CD4-positive, alpha-beta T cell (primary cell): ENCODE measurements around the gene LARGE1. TPM values are rescaled to one million over a fixed set of nuclear protein-coding genes. Genes with fewer than 3 reads are reported as not detected.

ENCODE experiments used
- ATAC-seq: fragments of 200-7000 bp; cut with Tn5 transposase; one replicate; pipeline ENCODE4 v1.10.0; 2022; ENCODE audit warnings: mild to moderate bottlenecking; ENCODE audit not compliant: poor library complexity
- CTCF ChIA-PET: fragments of 350-600 bp; sonication (Branson Sonifier 250); formaldehyde crosslinking; loops from one replicate; lab custom pipeline; 2021; ENCODE audit warnings: antibody characterized with exemption, inconsistent platforms; lab: Charles Lee
- POLR2A ChIA-PET: fragments of 350-600 bp; sonication (Branson Sonifier 250); formaldehyde crosslinking; loops from one replicate; lab custom pipeline; 2021; ENCODE audit warnings: antibody characterized with exemption, inconsistent platforms; lab: Charles Lee
- DNase-seq, 14 experiments: peaks; one replicate each; pipeline ENCODE4 v3.0.0-alpha.2; 2013 to 2020; ENCODE audit warnings: mixed read lengths in 2 of 14
- H3K27ac ChIP-seq, 2 donors: one replicate each; pipeline versions ENCODE4 v1.5.1 to v1.7.0; 2013; ENCODE audit warnings: low read length in 2 of 2, low read depth in 1 of 2, mild to moderate bottlenecking in 1 of 2
- H3K27me3 ChIP-seq, 2 experiments: 1 replicate in 1 of 2; 2 replicates in 1 of 2; pipeline versions ENCODE4 v1.6.1 to v1.7.0; 2013; ENCODE audit warnings: low read length in 2 of 2, control low read depth in 1 of 2, mild to moderate bottlenecking in 1 of 2, moderate library complexity in 1 of 2; ENCODE audit not compliant: insufficient read depth in 2 of 2, control insufficient read depth in 1 of 2
- H3K36me3 ChIP-seq: one replicate; pipeline ENCODE4 v1.6.1; 2013; ENCODE audit warnings: low read length, control low read depth; ENCODE audit not compliant: insufficient read depth
- H3K4me1 ChIP-seq: one replicate; pipeline ENCODE4 v1.6.1; 2013; ENCODE audit warnings: low read length, control low read depth; ENCODE audit not compliant: insufficient read depth
- H3K4me3 ChIP-seq: one replicate; pipeline ENCODE4 v1.5.1; 2013; ENCODE audit warnings: mild to moderate bottlenecking, low read length, moderate library complexity
- H3K9me3 ChIP-seq, 2 experiments: 1 replicate in 1 of 2; 2 replicates in 1 of 2; pipeline versions ENCODE4 v1.6.1 to v1.7.0; 2013; ENCODE audit warnings: low read length in 2 of 2, mild to moderate bottlenecking in 2 of 2, control low read depth in 1 of 2, moderate library complexity in 1 of 2; ENCODE audit not compliant: control insufficient read depth in 1 of 2, insufficient read depth in 1 of 2
- H3K27ac Mint-ChIP-seq: one replicate; pipeline ENCODE4 v1.8.0; 2020; ENCODE audit warnings: mixed read lengths
- H3K27me3 Mint-ChIP-seq: one replicate; pipeline ENCODE4 v1.8.0; 2021; ENCODE audit warnings: mixed read lengths
- H3K36me3 Mint-ChIP-seq: one replicate; pipeline ENCODE4 v1.8.0; 2021; ENCODE audit warnings: low read depth, mixed read lengths
- H3K4me1 Mint-ChIP-seq: one replicate; pipeline ENCODE4 v1.8.0; 2021; ENCODE audit warnings: low read depth, mixed read lengths
- H3K4me3 Mint-ChIP-seq: one replicate; pipeline ENCODE4 v1.8.0; 2020; ENCODE audit warnings: mild to moderate bottlenecking, mixed read lengths
- H3K9me3 Mint-ChIP-seq: one replicate; pipeline ENCODE4 v1.8.0; 2020; ENCODE audit warnings: mixed read lengths
- CTCF ChIP-seq: fragments of 200-600 bp; IDR thresholded peaks from one replicate; pipeline ENCODE4 v1.8.0; 2022; ENCODE audit warnings: antibody characterized with exemption, mild to moderate bottlenecking
- intact Hi-C, 2 experiments: fragments of 100-400 bp; cut with DNase I in 1 of 2; cut with micrococcal nuclease in 1 of 2; formaldehyde crosslinking; loops; one replicate each; pipeline versions ENCODE4 v1.15.1 to v1.9.0; 2023 to 2025; cut with DNase I, micrococcal nuclease
- total RNA-seq, 174 experiments: library from RNA in 2 of 174; stranded (reverse) in 2 of 174; gene quantifications; one replicate each; pipeline ENCODE4 v1.2.3 and lab custom pipeline; 2021 to 2026

LARGE1 gene
- total RNA-seq, 2 experiments from 2014 or later = 0.14 to 0.70 TPM

- POLR2A ChIA-PET = no interaction called here
These were observed 24.1 kb downstream of the LARGE1 start for GRCh38 chr22:33896154-33896553.

GRCh38 chr22:33895444-33895843, 24.8 kb downstream of the LARGE1 start:
- POLR2A ChIA-PET = no interaction called here
- no peak overlapping the region for H3K27ac ChIP-seq
- DNase-seq (no peak), ATAC-seq (no peak)
- no peak overlapping the region for H3K4me3 Mint-ChIP-seq
- peaks cover 0 to 8% of the 10 kb centered on the region in 2 experiments for H3K9me3 ChIP-seq
- intact Hi-C loops = no loop called here
- no peak overlapping the region for H3K4me3 ChIP-seq
- CTCF ChIA-PET = no interaction called here
- no peaks in the 10 kb centered on the region for H3K36me3 ChIP-seq
- no peaks in the 10 kb centered on the region for H3K4me1 ChIP-seq
- no peak for TF ChIP-seq CTCF
- H3K36me3 Mint-ChIP-seq = no peaks in the 10 kb centered on the region
- no peaks in the 10 kb centered on the region for H3K27me3 Mint-ChIP-seq
- no peaks in the 10 kb centered on the region for H3K4me1 Mint-ChIP-seq
- H3K27ac Mint-ChIP-seq = no peak overlapping the region
- no peaks in the 10 kb centered on the region for H3K27me3 ChIP-seq
- H3K9me3 Mint-ChIP-seq = no peaks in the 10 kb centered on the region

More at GRCh38 chr22:33896154-33896553, 24.1 kb downstream of the LARGE1 start:
- TF ChIP-seq CTCF = no peak
- DNase-seq (no peak), ATAC-seq (no peak)
- no peaks in the 10 kb centered on the region for H3K27me3 ChIP-seq
- Mint-ChIP-seq H3K9me3 (no peaks in the 10 kb centered on the region), H3K4me3 (no peak overlapping the region), H3K27me3 (no peaks in the 10 kb centered on the region), H3K36me3 (no peaks in the 10 kb centered on the region), H3K27ac (no peak overlapping the region), H3K4me1 (no peaks in the 10 kb centered on the region)
- H3K4me3 ChIP-seq = no peak overlapping the region
- peaks cover 0 to 8% of the 10 kb centered on the region in 2 experiments for H3K9me3 ChIP-seq
- no peaks in the 10 kb centered on the region for H3K4me1 ChIP-seq
- intact Hi-C loops = no loop called here
- H3K27ac ChIP-seq = no peak overlapping the region
- no peaks in the 10 kb centered on the region for H3K36me3 ChIP-seq
- CTCF ChIA-PET = no interaction called here

GRCh38 chr22:33894515-33894914, 25.8 kb downstream of the LARGE1 start:
- H3K4me3 ChIP-seq = no peak overlapping the region
- H3K4me1 Mint-ChIP-seq = no peaks in the 10 kb centered on the region
- peaks cover 0 to 8% of the 10 kb centered on the region in 2 experiments for H3K9me3 ChIP-seq
- H3K4me1 ChIP-seq = no peaks in the 10 kb centered on the region
- ATAC-seq (no peak), DNase-seq (no peak)
- ChIA-PET POLR2A (no interaction called here), CTCF (no interaction called here)
- TF ChIP-seq CTCF = no peak
- H3K36me3 Mint-ChIP-seq = no peaks in the 10 kb centered on the region
- H3K4me3 Mint-ChIP-seq = no peak overlapping the region
- no peaks in the 10 kb centered on the region for H3K36me3 ChIP-seq
- H3K27me3 Mint-ChIP-seq = no peaks in the 10 kb centered on the region
- H3K9me3 Mint-ChIP-seq = no peaks in the 10 kb centered on the region
- no peaks in the 10 kb centered on the region for H3K27me3 ChIP-seq
- no peak overlapping the region for H3K27ac ChIP-seq
- no peak overlapping the region for H3K27ac Mint-ChIP-seq
- intact Hi-C loops = no loop called here
